GM12864 (cell line): ENCODE results near the gene OPCML.

Experiments
- DNase-seq: peaks from one replicate; pipeline ENCODE4 v3.0.0-alpha.2; 2011; ENCODE audit warnings: low read depth
- H3K4me3 ChIP-seq: 2 replicates; pipeline ENCODE4 v1.5.1; 2011; ENCODE audit warnings: mild to moderate bottlenecking, low read depth, low read length, control low read depth
- TF ChIP-seq, protein P1 (sequence below): IDR thresholded peaks from 2 replicates; pipeline ENCODE4 v1.5.1; 2011; ENCODE audit warnings: low read depth, mild to moderate bottlenecking, moderate library complexity, low read length, control low read depth, inconsistent platforms; ENCODE audit errors: missing control alignments

Gene OPCML

DNA sequence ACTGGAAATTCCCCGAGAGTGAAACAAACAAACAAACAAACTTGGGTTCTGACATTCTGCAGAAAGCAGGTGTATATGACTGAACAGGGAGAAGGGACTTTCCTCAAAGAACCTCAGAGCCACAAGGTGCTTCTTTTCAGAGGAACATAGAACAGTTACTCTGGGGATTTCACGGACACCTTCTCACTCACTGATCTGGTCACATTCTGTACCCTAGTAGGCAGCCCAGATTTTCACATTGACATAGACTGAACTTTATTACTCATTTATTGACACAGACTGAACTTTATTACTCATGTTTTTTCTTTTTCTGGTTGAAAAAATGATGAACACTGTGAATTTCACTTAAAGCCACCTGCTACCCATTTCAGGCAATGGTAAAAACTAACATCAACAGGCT lies 263.0 kb downstream of the OPCML start:
- TF ChIP-seq, protein P1, sequence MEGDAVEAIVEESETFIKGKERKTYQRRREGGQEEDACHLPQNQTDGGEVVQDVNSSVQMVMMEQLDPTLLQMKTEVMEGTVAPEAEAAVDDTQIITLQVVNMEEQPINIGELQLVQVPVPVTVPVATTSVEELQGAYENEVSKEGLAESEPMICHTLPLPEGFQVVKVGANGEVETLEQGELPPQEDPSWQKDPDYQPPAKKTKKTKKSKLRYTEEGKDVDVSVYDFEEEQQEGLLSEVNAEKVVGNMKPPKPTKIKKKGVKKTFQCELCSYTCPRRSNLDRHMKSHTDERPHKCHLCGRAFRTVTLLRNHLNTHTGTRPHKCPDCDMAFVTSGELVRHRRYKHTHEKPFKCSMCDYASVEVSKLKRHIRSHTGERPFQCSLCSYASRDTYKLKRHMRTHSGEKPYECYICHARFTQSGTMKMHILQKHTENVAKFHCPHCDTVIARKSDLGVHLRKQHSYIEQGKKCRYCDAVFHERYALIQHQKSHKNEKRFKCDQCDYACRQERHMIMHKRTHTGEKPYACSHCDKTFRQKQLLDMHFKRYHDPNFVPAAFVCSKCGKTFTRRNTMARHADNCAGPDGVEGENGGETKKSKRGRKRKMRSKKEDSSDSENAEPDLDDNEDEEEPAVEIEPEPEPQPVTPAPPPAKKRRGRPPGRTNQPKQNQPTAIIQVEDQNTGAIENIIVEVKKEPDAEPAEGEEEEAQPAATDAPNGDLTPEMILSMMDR = no peak
- DNase-seq = peak; percentile 79
- H3K4me3 ChIP-seq = no peak overlapping the region

DNA sequence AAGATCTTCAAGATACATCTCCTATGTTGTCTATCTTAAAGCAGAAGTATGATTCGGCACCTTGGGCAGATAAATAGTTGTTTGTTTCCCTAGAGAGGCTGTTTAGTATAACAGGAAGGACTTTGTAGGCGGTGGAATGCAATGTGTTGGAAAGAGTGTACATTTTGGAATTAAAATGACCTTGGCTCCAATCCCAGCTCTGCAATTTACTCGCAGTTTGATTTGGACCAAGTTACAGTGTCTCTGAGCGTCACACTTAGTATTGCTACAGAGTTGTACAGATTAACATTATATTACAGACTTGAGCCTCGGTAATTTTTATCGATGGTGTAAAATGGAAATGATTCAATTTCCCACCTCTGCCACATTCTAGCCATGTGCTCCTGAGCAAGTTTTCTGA lies 265.3 kb downstream of the OPCML start:
- H3K4me3 ChIP-seq = no peak overlapping the region
- DNase-seq = no peak
- TF ChIP-seq, protein P1 = no peak

DNA sequence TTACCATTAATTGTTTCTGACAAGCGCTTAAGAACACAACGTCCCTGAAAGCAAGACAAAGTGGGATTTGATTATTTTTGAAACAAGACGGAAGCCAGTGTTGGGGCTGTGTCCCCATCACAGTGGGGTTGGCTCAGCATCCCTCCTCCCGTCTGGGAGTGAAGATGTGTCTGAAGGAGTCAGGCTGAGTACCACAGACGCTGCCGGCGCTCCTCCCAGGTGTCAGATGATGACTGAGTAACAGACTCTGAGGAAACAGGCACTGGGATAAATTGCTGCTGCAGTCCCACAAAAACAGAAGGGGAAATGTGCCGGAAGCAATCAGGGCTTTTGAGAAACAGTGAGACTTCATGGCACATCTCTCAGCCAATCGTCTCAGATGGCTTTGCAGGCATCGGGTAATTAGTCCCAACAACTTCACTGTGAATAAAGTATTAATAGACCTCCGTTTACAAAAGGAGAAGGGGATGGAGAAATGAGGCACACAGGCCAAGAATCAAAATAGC lies 266.7 kb downstream of the OPCML start:
- DNase-seq = no peak
- TF ChIP-seq, protein P1 = no peak

DNA sequence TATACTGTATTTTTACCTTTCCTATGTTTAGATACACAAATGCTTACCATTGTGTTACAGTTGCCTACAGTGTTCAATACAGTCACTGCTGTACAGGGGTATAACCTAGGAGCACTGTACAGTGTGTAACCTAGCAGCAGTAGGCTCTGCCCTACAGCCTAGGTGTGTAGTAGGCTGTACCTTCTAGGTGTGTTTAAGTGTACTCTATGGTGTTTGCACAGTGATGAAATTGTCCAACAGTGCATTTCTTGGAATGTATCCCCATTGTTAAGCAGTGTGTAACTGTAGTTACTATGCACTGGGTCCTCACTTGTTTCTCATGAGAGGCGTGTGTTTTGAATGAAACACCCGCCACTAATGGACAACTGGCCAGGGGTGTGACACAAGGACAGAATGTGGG lies 269.0 kb downstream of the OPCML start:
- no peak overlapping the region for H3K4me3 ChIP-seq
- no peak for DNase-seq
- TF ChIP-seq, protein P1 = no peak

More for the DNA sequence above, 266.7 kb downstream of the OPCML start:
- H3K4me3 ChIP-seq = no peak overlapping the region

DNA sequence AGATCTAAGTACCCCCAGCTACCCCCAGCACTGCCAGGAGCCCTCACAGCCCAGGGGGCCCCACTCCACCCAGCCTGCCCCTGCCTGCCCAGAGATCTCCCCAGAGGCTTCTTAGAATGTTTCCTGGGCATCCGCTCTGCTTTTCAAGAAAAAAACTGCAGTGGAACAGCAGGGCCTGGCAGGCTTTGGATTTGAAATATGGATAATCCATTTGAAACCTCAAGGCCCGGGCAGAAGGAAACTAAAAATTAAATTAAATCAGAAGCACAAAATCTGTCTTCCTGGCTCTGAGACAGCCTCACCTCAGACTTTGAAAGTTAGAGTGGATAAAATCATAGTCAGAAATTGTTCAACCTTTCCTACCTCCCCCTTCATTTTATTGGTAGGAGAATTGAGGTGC lies 273.6 kb downstream of the OPCML start:
- no peak overlapping the region for H3K4me3 ChIP-seq
- TF ChIP-seq, protein P1 = no peak
- DNase-seq = no peak

DNA sequence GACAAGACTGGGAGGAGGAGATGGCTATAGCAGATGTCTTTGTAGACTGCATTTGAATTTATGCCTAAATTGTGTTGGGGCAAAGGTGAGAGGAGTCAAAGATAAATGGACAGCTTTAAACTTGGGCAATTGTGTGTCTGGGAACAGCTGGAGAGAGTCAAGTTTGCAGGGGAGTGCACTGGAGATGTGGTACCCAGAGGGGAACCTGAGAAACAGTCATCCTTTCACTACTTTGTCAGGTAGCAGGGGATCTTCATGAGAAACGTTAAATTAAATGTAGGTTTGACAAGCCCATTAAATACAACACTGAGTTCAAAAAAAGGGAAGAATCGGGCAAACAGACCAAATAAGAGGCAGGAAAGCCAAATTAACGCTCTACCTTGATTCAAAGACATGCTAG lies 277.7 kb downstream of the OPCML start:
- no peak for DNase-seq

DNA sequence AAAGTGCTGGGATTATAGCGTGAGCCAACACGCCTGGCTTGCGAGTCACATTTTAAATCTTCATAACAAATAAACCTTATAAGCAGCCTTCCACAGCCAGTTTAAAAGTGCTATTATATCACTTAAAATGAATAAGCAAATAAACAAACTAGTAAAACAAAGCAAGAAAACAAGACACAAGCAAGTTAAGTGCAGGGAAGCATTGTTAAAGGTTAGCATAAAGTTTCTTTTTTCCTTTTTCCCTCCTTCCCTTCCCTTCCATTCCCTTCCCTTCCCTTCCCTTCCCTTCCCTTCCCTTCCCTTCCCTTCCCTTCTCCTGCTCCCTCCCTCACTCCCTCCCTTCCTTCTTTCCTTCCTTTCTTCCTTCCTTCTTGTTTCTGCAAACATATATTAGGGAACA lies 278.7 kb downstream of the OPCML start:
- no peak for DNase-seq
- H3K4me3 ChIP-seq = no peak overlapping the region
- TF ChIP-seq, protein P1 = no peak

More for the DNA sequence above, 277.7 kb downstream of the OPCML start:
- H3K4me3 ChIP-seq = no peak overlapping the region
- TF ChIP-seq, protein P1 = no peak
